GM12878 (cell line): ENCODE results near the gene RALGAPB. TPM values are rescaled to one million over a fixed set of nuclear protein-coding genes. Genes with fewer than 3 reads are reported as not detected.
"Not testable (repeated sequence)": the region's sequence is repeated elsewhere in the genome, so short reads cannot be mapped to it uniquely, and the experiment has no call there.

Experiments used
- ATAC-seq: fragments of 200-7000 bp; cut with Tn5 transposase; 3 replicates; pipeline ENCODE4 v1.9.1; 2020; ENCODE audit warnings: mild to moderate bottlenecking, moderate library complexity
- BruUV-seq: library from RNA; stranded (reverse); fragments of 400-500 nt; replicated peaks from 2 replicates; lab custom pipeline; 2021; lab: Mats Ljungman, UMichigan
- CTCF ChIA-PET: fragments of 300-600 bp; sonication (Branson Sonifier 250); formaldehyde crosslinking; extraction: SDS; loops from one replicate; lab custom pipeline; 2021; ENCODE audit warnings: inconsistent platforms; lab: Yijun Ruan, JAX
- POLR2A ChIA-PET: fragments of 350-600 bp; formaldehyde crosslinking; extraction: SDS; loops from one replicate; lab custom pipeline; 2021; ENCODE audit warnings: inconsistent platforms; lab: Charles Lee
- RAD21 ChIA-PET: fragments of 300-600 bp; sonication (Branson Sonifier 250); formaldehyde crosslinking; loops from one replicate; lab custom pipeline; 2023; ENCODE audit warnings: antibody characterized with exemption; ENCODE audit not compliant: unreplicated experiment; lab: Charles Lee
- SMC1A ChIA-PET: fragments of 300-600 bp; sonication (Branson Sonifier 250); formaldehyde crosslinking; loops from one replicate; lab custom pipeline; 2023; ENCODE audit not compliant: unreplicated experiment, uncharacterized antibody; lab: Charles Lee
- DNase-seq: peaks from one replicate; pipeline ENCODE4 v3.0.0-alpha.2; 2011; ENCODE audit warnings: low read depth, low spot score
- FAIRE-seq: peaks from 3 replicates; lab custom pipeline; 2011; peaks lifted over from hg19 to GRCh38; lab: Jason Lieb, UNC
- H2AFZ ChIP-seq: 2 replicates; pipeline ENCODE4 v1.6.0; 2011; ENCODE audit warnings: low read depth, low read length, control low read depth; ENCODE audit not compliant: control insufficient read depth
- H3K27ac ChIP-seq: 2 replicates; pipeline ENCODE4 v1.5.1; 2011; ENCODE audit warnings: control low read depth; ENCODE audit not compliant: control insufficient read depth, insufficient read depth
- H3K27me3 ChIP-seq, 2 experiments: replicated peaks in 1 of 2; 2 replicates each; pipeline versions ENCODE4 v1.6.0 to v1.6.1; 2011; ENCODE audit warnings: low read length in 1 of 2; ENCODE audit not compliant: control insufficient read depth in 2 of 2, insufficient read depth in 2 of 2
- H3K36me3 ChIP-seq, 2 experiments: 2 replicates each; pipeline ENCODE4 v1.5.1; 2011; ENCODE audit warnings: low read length in 1 of 2; ENCODE audit not compliant: control insufficient read depth in 2 of 2, insufficient read depth in 2 of 2
- H3K4me1 ChIP-seq: 2 replicates; pipeline ENCODE4 v1.6.1; 2011; ENCODE audit warnings: mild to moderate bottlenecking, low read length, moderate library complexity, mixed read lengths; ENCODE audit not compliant: control insufficient read depth, insufficient read depth
- H3K4me2 ChIP-seq: 2 replicates; pipeline ENCODE4 v1.6.0; 2011; ENCODE audit warnings: control low read depth; ENCODE audit not compliant: control insufficient read depth, insufficient read depth
- H3K4me3 ChIP-seq: fragments of 200-600 bp; sonication (generic); 2 replicates; pipeline ENCODE4 v1.5.1; 2016
- H3K79me2 ChIP-seq: 2 replicates; pipeline ENCODE4 v1.6.0; 2011; ENCODE audit warnings: low read length; ENCODE audit not compliant: control insufficient read depth, insufficient read depth
- H3K9ac ChIP-seq: 2 replicates; pipeline ENCODE4 v1.8.0; 2011; ENCODE audit warnings: low read length, control low read depth, mixed read lengths; ENCODE audit not compliant: control insufficient read depth, insufficient read depth
- H3K9me3 ChIP-seq: replicated peaks from 3 replicates; pipeline ENCODE4 v1.5.1; 2011; ENCODE audit warnings: mild to moderate bottlenecking, low read length; ENCODE audit not compliant: control insufficient read depth, insufficient read depth
- H4K20me1 ChIP-seq: 2 replicates; pipeline ENCODE4 v1.6.0; 2011; ENCODE audit not compliant: control insufficient read depth, insufficient read depth
- HSF1 ChIP-seq: fragments of 150-350 bp; IDR thresholded peaks from 2 replicates; pipeline ENCODE4 v1.6.1; 2014; ENCODE audit warnings: mild to moderate bottlenecking, low read depth, low read length
- NFIC ChIP-seq: IDR thresholded peaks from 2 replicates; pipeline ENCODE4 v1.6.1; 2012; ENCODE audit warnings: low read depth, mild to moderate bottlenecking, inconsistent platforms, low read length, moderate library complexity
- REST ChIP-seq: IDR thresholded peaks from 2 replicates; pipeline ENCODE4 v1.6.1; 2012; ENCODE audit warnings: mild to moderate bottlenecking, low read depth, low read length
- ZNF217 ChIP-seq: fragments of 450-650 bp; IDR thresholded peaks from 2 replicates; pipeline ENCODE4 v1.6.1; 2017; ENCODE audit warnings: antibody characterized with exemption, mild to moderate bottlenecking
- WGBS: methylation state at CpG from one replicate; pipeline ENCODE4 v1.1.6; 2016; ENCODE audit warnings: low lambda C conversion rate; ENCODE audit not compliant: insufficient replicate concordance, insufficient coverage; ENCODE audit errors: missing lambda C conversion rate; 5-methylcytosine and 5-hydroxymethylcytosine counted together
- in situ Hi-C: fragments of 300-500 bp; cut with MboI; formaldehyde crosslinking; loops from 9 replicates; pipeline ENCODE4 v1.14.3; 2018; ENCODE audit warnings: mixed read lengths
- intact Hi-C: fragments of 100-400 bp; cut with micrococcal nuclease; formaldehyde crosslinking; loops from one replicate; pipeline ENCODE4 v1.14.2; 2022; ENCODE audit not compliant: unreplicated experiment
- polyA plus RNA-seq, 11 experiments: library from polyadenylated mRNA; depleted of rRNA in 4 of 11; unstranded in 6 of 11; stranded (reverse) in 5 of 11; fragments of >200 nt; fragmentation: Nextera tagmentation in 4 of 11; fragmentation: Illumina TruSeq in 1 of 11; extraction: Ambion mirVana in 4 of 11; extraction: Trizol in 1 of 11; gene quantifications; 1 replicate in 1 of 11; 2 replicates in 10 of 11; pipeline versions ENCODE4 v1.2.1 to v1.2.3, GENCODE V29; 2011 to 2016; ENCODE audit warnings: inconsistent platforms in 2 of 11, missing spikeins in 2 of 11, low read depth in 1 of 11
- total RNA-seq, 4 experiments: library from RNA; depleted of rRNA in 3 of 4; stranded (reverse); fragments of >200 nt in 3 of 4; fragmentation: Illumina TruSeq in 1 of 4; extraction: Trizol in 1 of 4; gene quantifications; 2 replicates each; pipeline versions ENCODE4 v1.2.1 to v1.2.3, GENCODE V29; 2013 to 2021

Gene RALGAPB
- total and polyA plus RNA-seq, 10 of the 15 experiments (the other 5 are each of a cell fraction or from before 2014, with no cell fraction given), result 3.7 to 23.2 (median 15.5) TPM

GRCh38 chr20:38591474-38592410, 119.1 kb downstream of the RALGAPB start (continued):
- TF ChIP-seq REST (no peak), HSF1 (no peak), ZNF217 (no peak), NFIC (no peak)

GRCh38 chr20:38592411-38592790, 119.8 kb downstream of the RALGAPB start:
- POLR2A ChIA-PET, BruUV-seq, ATAC-seq, intact Hi-C loops, in situ Hi-C loops, SMC1A ChIA-PET, H3K4me2 ChIP-seq, H3K36me3 ChIP-seq, H2AFZ ChIP-seq, H3K9ac ChIP-seq, FAIRE-seq, CTCF ChIA-PET, H3K4me3 ChIP-seq, H3K9me3 ChIP-seq, H3K27me3 ChIP-seq, RAD21 ChIA-PET, DNase-seq, H3K27ac ChIP-seq, H3K79me2 ChIP-seq, H4K20me1 ChIP-seq, H3K4me1 ChIP-seq: not testable (repeated sequence)
- 34% methylated on average over 3 of the region's 3 CpGs for WGBS

- SMC1A ChIA-PET, H2AFZ ChIP-seq, H3K36me3 ChIP-seq, in situ Hi-C loops, H3K9ac ChIP-seq, BruUV-seq, ATAC-seq, RAD21 ChIA-PET, H3K4me1 ChIP-seq, POLR2A ChIA-PET, H3K27ac ChIP-seq, H3K79me2 ChIP-seq, H3K4me2 ChIP-seq, FAIRE-seq, H4K20me1 ChIP-seq, intact Hi-C loops, CTCF ChIA-PET, DNase-seq, H3K27me3 ChIP-seq, H3K9me3 ChIP-seq, H3K4me3 ChIP-seq: not testable (repeated sequence)
- WGBS, result 76% methylated on average over 12 of the region's 12 CpGs
Observed at GRCh38 chr20:38594281-38594680, 121.6 kb downstream of the RALGAPB start.
